Measurements from ENCODE around the gene ZNHIT1. TPM values are rescaled to one million over a fixed set of nuclear protein-coding genes. Genes with fewer than 3 reads are reported as not detected.
A peak's percentile ranks its signal among the peaks of the same experiment; 100 is the strongest.

ZNHIT1 gene
- polyA plus RNA-seq (ENCODE audit: insufficient read length in 4 of 4) = 10 to 100 TPM; 56.5 to 84.1 (median 59.1) TPM

GRCh38 chr7:101217388-101218235 lies at the start of gene ZNHIT1, which contains the start of gene PLOD3:
Gene ZNHIT1, plus strand, starts transcription at chr7:101218165. Its CDS starts 31 bp downstream, at chr7:101218196.
Gene PLOD3, minus strand, starts transcription at chr7:101217581. Its CDS starts 307 bp downstream, at chr7:101217274.
- DNase-seq (ENCODE audit: low read depth in 4 of 4, low spot score in 3 of 4) = peak; percentile 96 to 99 (median 98)

GRCh38 chr7:101168412-101169049 lies 49.4 kb upstream of the ZNHIT1 start:
- no peak for DNase-seq (ENCODE audit: low read depth in 4 of 4, low spot score in 3 of 4)

DNA sequence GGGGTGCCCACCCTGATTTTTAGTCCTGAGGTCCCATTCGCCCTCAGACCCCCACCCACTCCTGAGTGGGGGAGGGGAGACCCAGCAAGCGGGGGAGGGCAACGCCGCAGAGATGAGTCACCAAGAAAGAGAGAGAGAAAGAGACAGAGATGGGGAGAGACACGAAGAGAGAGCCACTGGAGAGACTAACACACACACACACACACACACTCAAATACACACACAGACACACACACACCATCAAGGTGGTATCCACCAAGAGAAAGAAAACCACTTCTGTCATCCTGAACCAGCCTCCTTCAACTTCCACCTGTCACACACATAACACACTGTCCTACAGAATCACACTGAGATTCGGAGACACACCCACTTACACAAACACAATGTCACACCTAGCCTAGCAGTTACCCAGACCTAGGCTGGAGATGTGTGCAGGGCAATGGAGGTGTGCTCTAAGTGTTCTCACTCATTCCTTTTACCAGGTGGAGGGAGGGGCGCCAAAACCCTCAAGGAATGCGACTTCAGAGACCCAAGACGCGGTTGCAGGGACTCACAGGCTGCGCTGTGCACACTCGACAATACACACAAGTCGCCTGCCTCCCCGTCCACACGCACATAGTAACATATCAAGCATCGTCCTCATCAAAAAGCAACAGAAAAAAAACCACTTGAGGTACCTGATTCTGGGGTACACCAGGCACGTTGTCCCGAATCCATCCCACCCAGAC lies 48.7 kb upstream of the ZNHIT1 start:
- DNase-seq (ENCODE audit: low read depth in 4 of 4, low spot score in 3 of 4) = no peak

- DNase-seq (ENCODE audit: low read depth in 4 of 4, low spot score in 3 of 4) = peak in 1 of 4 donors; percentile 60
Observed at GRCh38 chr7:101169838-101170551, 48.0 kb upstream of the ZNHIT1 start.

DNA sequence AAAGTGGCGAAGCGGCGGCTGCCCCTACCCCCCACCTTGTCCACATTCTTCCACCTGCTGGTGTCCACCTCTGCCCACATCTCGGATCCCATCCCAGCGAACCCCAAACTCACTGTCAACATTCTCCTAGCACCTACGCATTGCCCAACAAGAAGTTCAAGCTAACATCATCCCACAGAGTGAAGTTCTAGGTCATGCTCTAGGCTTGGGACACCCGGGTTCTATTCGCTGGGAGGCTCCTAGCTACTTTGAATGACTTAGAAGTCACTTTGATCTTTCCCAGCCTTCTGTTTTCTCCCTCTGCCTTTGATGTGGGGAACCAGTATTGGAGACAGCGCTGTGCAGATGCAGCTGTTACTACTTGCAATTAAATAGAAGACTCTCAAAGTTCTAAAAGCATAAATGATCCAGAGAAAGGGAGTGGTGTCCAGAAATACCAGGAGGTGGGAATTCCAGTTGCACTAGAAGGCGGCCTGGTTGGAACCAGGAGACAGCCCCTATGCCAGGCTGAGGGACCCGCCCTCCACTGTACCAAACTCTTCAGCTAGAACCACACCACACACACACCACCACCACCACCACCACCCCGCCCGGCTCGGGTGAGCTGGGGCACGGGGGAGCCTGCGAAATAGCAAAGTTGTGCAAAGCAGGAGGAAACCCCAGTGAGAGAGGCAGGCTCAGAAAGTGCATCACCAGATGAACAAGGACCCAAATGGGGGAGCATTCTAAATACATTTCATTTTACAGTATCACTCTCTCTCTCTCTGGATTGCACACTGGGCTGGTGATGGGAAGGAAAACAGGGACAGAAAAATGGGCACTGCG lies 47.1 kb upstream of the ZNHIT1 start:
- no peak for DNase-seq (ENCODE audit: low read depth in 4 of 4, low spot score in 3 of 4)

GRCh38 chr7:101171442-101171837 lies 46.5 kb upstream of the ZNHIT1 start:
- no peak for DNase-seq (ENCODE audit: low read depth in 4 of 4, low spot score in 3 of 4)

DNA sequence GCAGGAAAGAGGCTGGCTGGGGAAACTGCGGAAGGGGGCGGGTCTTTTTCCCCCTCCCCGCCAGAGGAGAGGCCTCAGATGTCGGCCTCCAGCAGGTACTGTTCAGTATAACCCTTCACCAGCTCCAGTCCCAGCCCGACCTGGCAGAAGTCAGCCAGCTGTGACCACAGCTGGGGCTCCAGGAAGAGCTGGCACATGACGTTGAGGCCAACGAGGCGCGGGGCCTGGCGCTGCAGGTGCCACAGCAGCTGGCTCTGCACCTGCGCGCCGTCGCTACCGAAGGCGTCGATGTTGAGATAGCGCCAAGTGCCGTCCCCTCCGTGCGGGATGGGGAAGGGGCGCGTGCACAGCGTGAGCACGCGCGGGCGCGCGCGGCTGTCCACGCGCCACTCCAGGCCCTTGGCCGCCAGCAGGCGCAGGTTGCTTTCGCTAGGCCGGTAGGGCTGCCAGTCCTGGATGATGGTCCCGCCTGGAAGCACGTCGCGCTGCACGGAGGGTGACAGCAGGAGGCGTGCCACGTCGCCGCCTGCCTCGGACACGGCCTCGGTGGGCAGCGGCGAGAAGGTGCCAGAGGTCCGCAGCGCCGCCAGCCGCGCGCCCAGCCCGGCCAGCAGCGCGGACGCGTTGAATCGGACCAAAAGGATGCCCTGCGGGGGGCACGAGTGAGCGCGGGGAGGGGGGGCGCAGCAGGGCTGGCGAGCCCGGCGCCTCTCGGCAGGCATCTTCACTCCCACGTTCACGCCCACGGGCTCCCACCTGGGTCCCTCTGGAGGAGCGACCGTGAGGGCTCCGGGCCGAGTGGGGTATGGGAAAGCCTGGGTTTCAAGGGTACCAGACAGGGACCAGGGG lies 45.7 kb upstream of the ZNHIT1 start:
- no peak for DNase-seq (ENCODE audit: low read depth in 4 of 4, low spot score in 3 of 4)

- DNase-seq (ENCODE audit: low read depth in 4 of 4, low spot score in 3 of 4) = no peak
Observed at GRCh38 chr7:101172854-101173751, 44.9 kb upstream of the ZNHIT1 start.

GRCh38 chr7:101173752-101174244 lies 44.2 kb upstream of the ZNHIT1 start:
- no peak for DNase-seq (ENCODE audit: low read depth in 4 of 4, low spot score in 3 of 4)

DNA sequence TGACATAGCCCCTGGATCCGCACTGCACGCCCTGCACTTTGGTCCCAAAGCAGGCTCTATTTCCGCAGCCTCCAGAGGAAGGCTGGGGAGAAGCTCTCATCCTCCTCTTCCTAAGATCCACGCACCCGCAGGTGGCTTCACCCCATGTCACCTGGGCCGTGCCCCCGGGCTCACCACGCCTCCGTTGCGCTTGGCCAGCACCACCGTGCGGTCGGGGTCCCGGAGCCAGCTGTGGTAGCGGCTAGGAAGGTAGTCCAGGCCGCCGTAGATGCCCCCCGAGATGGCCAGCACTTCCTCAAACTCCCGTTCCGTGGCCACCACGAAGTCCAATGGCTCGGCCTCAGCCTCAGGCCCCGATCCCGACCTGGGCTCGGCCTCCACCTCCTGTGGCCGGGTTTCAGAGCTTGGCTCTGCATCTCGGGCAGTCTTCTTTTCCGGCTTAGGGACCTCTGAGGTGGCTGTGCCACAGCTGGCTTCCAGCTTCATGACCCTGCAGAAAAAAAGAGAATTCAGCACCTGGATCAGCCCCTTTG lies 43.6 kb upstream of the ZNHIT1 start:
- DNase-seq (ENCODE audit: low read depth in 4 of 4, low spot score in 3 of 4) = no peak

- no peak for DNase-seq (ENCODE audit: low read depth in 4 of 4, low spot score in 3 of 4)
Observed at GRCh38 chr7:101175664-101176063, 42.3 kb upstream of the ZNHIT1 start.

DNA sequence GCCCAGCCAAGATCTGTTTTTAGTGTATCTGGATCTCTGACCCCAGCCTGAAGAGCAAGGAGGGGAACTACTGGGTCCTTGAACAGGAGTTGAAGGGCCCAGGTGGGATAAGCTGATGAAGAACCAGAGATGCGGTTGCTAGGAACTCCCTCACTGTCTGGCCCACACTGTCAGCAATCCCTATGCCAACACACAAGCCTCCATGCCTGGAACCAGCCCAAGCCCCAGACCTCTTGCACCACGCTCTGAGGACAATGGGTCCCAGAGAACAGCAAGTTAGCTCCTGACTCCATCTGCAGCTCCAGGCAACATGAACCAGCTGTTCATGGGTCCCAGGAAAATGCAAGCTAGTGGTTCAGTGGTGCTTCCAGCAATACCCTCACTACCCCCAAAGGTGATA lies 40.3 kb upstream of the ZNHIT1 start:
- DNase-seq (ENCODE audit: low read depth in 4 of 4, low spot score in 3 of 4) = no peak

GRCh38 chr7:101179117-101179516 lies 38.8 kb upstream of the ZNHIT1 start:
- DNase-seq (ENCODE audit: low read depth in 4 of 4, low spot score in 3 of 4) = no peak

DNA sequence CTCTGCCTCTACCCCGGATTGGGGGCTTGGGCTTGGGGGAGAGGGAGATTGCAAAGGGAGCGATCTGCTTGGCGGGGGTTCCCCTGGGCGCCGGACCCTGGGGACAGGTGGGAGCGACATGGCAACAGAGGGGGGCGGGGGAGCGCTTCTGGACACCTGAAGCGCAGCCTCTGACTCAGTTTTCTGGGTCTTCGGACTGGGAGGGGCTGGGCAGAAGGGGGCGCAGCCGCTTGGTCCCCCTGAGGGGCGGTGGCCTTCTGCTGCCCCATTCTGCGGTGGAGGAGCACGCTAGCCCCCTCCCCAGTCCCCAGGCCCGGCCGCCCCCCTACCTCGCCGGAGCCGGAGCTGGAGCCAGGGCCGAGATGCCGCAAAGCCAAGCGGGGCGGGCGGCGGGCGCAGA lies 38.3 kb upstream of the ZNHIT1 start:
- DNase-seq (ENCODE audit: low read depth in 4 of 4, low spot score in 3 of 4) = no peak

DNA sequence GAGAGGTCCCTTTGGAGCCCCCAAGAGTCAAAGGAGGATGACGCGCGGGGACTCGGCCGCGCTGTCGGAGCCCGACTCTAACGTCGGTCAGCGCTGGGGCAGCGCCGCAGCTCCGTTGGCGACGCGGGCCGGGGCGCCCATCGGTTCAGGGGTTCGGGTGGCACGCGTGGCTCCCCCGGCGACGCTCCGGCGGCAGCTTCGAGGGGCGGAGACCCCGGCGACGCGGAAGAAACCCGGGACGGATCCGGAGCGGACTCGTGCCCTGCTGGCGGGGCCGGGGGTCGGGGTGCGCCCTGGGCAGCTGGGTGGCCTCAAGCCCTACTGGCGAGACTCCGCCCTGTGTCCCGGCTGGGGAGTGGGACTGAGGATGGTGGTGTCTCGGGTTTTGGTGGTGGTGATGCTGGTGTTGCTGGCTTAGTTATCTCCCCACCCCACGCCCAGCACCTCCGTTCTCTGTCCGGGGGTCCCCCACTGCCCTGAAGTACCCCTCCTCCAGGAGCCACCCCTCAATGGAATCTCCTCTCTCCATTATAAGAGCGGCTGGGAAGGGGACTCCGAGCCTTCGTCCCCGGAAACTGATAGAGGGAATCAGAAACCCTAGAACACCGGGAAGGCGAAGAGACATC lies 37.7 kb upstream of the ZNHIT1 start, which contains the start of gene NAT16:
Gene NAT16, minus strand, starts transcription at position 164 of the 626 bp plus-strand sequence. CDS start 5,486 bp downstream, outside the sequence.
- DNase-seq (ENCODE audit: low read depth in 4 of 4, low spot score in 3 of 4) = no peak

GRCh38 chr7:101185258-101185839 lies 32.6 kb upstream of the ZNHIT1 start:
- no peak for DNase-seq (ENCODE audit: low read depth in 4 of 4, low spot score in 3 of 4)

Measured in right renal pelvis (tissue), 4 donors.